HG02571 (cell line): ENCODE measurements around the gene E2F6.

Source experiments
- ATAC-seq: cut with Tn5 transposase; IDR thresholded peaks from one replicate; pipeline ENCODE4 v1.9.1; 2021; ENCODE audit warnings: mild to moderate bottlenecking, moderate library complexity; ENCODE audit not compliant: unreplicated experiment

E2F6 gene

DNA sequence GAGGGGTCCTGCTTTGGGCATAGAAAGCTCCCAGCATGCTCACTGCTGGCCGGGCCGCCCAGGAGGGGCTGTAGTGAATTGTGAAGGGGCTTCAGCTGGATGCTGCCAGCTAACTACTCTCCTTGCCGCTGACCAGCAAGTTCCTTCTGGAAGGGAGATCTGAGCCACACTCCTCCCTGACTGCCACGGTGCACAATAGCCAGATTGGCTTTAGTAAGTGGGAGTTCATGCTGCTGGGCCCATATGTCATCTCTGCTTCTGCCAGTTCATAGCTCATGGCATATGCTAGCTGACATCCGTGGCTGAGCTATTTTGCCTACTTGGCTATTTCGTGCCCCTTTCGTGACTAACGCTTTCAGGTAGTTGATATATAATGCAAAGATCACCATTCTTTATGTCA is 69.9 kb downstream of the E2F6 start:
- ATAC-seq = no peak

DNA sequence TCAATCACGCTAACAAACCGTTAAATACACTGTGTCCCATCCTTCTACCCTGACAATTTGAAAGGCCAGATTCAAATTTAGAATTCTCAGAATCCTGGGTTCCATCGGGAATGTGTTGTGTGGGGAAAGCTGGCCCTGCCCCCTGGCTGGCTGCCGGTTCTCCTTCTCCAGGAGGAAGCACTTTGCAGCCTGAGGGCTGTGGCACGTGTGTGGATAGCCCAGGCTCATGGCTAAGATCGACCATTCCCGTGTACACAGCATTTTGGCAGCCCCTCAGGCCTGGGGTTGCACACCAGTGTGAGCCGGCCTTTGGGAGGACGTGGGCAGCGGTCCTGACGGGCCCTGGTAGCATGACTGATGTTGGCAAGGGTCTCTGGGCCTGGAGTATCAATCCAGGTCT is 70.6 kb downstream of the E2F6 start:
- ATAC-seq = no peak
